Esophagus muscularis mucosa (tissue), 4 donors: ENCODE measurements around the gene TES.

Experiments
- CTCF ChIP-seq, 3 experiments: fragments of 200-600 bp in 2 of 3; fragments of 450-650 bp in 1 of 3; sonication (generic) in 2 of 3; IDR thresholded peaks; one replicate each; pipeline ENCODE4 v1.5.1; 2017 to 2019; ENCODE audit warnings: antibody characterized with exemption in 3 of 3, mild to moderate bottlenecking in 2 of 3, moderate library complexity in 1 of 3
- EP300 ChIP-seq: sonication (generic); formaldehyde crosslinking; IDR thresholded peaks from one replicate; pipeline ENCODE4 v1.6.1; 2017; ENCODE audit warnings: antibody characterized with exemption
- POLR2A ChIP-seq: fragments of 450-650 bp; IDR thresholded peaks from one replicate; pipeline ENCODE4 v1.6.1; 2017; ENCODE audit warnings: antibody characterized with exemption, moderate library complexity, mild to moderate bottlenecking, low read depth

GRCh38 chr7:116228241-116228640, 17.9 kb downstream of the TES start:
- TF ChIP-seq CTCF (IDR thresholded peaks at IDR 0.05) (no peak), EP300 (no peak), POLR2A (no peak)
